Stimulated activated CD4-positive, alpha-beta T cell treated with anti-CD3 and anti-CD28 coated beads, Interleukin-1b, Interleukin-23, amount 100 ng/mL, for 48 hours (primary cell): ENCODE measurements around the gene MMP15.
"Not testable (repeated sequence)": the region's sequence is repeated elsewhere in the genome, so short reads cannot be mapped to it uniquely, and the experiment has no call there.

Source experiments
- DNase-seq: peaks from one replicate; pipeline ENCODE4 v3.0.0-alpha.2; 2020

The MMP15 gene

DNA sequence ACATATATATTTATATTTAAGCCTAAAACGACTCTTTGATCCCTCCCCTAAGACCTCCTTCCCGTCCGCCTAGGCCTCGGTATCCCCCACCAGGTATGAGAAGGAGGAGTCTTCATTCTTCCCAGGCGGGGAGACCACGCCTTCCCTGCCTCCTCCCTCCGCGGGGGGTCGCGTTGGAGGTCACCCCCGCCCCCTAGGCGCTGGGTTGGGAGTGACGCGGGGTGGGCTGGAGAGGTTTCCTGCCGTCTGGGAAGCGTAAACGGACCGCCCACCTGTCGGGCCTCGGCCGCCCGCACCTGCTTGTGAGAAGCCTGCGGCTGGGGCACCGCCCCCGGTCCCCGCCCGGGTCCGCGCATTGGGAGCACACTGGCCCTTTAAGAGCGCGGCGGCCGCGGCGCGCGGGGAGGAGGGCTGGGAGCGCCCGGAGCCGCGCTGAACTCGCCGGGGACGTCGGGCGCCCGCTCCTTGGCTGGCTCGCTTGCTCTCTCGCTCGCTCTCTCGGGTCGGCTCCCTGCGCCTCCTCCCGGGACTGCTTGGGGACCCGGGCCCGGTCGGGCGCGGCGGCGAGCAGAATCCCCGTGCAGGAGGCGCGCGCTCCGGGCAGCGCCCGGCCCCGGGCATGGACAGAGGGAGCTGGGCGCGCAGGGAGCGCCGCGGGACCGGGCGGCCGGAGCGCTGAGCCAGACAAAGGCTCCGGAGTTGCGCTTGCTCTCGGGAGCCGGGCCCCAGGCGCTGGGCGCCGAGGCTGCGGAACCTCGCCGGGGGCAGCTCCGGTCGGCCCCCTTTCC is at the start of gene MMP15:
MMP15 (plus strand) TSS at position 404 of the 788 bp plus-strand sequence. CDS start 597 bp downstream, outside the sequence.
- peak; percentile 58 for DNase-seq

DNA sequence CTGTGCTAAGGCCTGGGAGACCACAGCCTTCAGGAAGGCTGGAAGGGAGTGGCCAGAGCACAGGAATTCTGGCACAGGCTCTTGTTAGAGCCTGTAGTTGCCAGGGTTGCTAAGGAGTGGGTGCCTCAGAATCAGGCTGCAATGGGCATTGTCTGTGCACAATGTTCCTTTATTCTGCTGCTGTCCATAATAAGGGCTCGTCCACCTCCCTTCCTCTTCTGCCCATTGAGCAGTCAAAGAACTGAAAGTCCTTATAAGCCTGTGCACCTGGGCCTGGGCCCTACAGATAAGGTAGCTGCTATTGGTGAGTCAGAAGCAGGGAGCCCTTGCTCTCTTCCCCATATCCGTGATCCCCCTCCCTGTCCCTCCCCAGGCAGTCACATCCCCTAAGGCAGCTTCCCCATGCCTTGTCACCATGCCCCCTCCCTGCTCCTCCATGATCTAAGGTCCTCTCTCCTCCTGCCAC is 49.2 kb upstream of the MMP15 start:
- no peak for DNase-seq

DNA sequence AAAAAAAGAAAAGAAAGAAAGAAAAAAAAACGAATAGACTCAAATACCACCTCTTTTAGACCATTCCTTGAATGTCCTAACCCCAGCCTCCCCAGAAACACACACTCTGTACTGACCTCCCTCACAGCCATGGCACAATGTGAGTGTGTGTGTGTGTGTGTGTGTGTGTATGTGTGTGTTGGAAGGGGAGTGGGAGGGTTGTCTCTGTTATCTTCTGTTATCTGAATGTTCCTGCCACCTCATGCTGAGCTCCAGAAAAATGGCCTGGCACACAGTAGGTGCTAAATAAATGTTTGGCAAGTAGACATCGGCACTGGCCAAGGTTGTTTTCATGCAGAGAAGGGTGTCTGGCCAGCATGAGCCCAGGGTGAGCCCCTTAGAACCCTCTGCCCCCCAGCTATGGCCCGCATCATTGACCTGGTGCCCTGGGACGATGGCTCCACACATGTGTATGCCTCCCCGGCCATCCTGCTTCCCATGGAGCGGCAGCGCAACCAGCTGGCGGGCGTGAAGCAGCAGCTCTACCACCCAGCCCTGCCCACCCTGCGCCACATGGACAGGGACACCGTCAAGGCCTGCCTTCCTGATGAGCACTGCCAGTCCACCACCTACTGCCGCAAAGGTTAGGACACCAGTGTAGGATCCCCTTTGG is 48.0 kb upstream of the MMP15 start:
- DNase-seq = no peak

DNA sequence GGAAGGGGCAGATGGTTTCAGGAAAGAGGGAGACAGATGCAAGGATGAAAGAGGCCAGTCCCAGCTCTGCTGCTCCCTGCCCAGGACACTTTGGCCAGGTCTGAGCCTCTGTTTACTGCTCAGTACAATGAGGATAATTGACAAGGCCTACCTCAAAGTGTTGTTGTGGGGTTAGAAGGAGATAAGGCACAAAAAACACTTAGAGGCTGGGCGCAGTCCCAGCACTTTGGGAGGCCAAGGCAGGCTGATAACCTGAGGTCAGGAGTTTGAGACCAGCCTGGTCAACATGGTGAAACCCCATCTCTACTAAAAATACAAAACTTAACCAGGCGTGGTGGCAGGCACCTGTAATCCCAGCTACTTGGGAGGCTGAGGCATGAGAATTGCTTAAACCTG is 47.5 kb upstream of the MMP15 start:
- DNase-seq = not testable (repeated sequence)

DNA sequence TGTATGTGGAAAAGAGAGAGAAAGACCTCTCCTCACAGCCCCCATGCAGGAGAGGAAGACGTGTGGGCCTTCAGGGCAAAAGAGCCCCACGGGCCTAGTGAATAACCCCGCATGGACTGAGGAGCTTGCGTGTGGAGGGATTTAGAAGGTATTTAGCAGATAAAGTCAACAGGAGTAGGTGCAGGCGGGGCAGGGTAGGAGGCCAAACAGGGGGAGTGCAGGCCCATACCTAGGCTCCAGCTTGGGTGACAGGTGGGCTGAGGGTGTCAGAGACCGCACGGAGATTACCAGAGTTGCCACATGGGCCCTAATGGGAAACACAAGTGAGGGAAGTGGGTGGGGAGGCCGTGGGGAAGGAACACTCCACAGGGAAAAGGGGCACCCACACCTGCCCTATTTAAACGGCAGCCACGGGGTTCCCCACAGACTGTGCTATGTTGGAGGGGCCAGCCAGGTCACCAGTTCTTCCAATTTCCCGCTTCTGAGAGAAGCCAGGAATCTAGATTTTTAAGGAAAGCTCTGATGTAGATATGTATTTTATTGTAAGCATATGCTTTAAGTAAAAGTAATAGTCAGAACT is 46.5 kb upstream of the MMP15 start:
- DNase-seq = no peak

DNA sequence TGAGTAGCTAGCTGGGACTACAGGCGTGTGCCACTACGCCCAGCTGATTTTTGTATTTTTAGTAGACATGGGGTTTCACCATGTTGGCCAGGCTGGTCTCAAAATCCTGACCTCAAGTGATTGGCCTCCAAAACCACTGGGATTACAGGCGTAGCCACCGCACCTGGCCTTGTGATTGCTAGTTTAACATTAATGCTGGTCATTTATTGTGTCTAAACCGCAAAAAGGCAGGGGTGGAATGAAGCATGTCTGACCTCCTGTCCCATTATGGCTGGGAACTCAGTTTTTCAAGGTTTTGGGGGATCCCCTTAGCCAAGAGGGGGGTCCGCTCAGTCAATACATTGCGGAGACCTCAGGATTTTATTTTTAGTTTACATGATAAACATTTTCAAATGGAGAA is 43.9 kb upstream of the MMP15 start:
- no peak for DNase-seq

DNA sequence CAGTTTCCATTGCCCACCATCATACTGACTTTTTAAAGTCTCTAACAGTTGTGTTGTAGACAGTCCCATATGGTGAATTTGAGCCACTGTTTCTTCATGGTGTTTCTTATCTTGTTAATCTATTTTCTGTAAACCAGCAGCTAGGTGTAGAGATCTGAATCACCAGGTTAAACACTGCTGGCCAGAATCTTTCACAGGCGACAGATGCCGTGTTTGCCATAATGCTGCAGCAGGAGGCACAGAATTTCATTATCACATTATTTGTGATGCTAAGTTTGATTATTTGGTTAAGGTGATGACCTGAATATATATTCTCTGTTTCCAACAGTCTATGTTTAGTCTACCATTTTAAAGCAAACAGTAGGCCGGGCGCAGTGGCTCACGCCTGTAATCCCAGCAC is 43.2 kb upstream of the MMP15 start:
- no peak for DNase-seq

DNA sequence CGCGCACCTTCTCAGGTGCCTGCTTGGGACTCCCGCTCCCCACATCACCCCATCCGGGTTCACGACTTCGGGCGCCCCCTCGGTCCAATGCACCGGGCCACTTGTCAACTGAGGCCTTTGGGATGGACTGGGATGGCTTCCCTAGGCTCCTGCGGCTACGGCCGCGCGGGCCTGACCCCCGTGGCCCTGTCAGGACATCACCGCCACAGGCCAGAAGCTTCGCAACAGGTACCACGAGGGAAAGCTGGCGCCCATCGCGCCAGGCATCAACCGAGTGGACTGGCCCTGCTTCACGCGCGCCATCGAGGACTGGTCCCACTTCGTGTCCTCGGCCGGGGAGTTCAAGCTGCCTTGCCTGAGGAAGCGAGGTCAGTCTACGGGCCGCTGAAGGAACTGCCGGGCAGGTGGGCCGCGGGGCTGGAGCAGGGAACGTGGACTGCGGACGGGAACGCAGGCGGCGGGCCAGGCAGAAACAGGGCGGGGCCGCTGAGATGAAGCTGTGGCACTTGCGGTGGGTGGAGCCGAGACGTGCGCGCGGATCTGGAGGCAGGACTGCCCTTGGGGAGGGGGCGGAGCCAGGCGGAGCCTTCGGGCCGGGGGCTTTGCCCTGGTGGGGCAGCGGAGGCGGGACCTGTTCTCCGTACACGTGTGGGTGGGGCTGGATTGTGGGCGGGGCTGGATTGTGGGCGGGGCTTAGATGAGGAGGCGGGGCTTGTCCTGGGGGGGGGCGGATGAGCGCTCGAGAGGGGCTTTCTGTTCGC is 40.9 kb upstream of the MMP15 start:
- peak; percentile 95 for DNase-seq

DNA sequence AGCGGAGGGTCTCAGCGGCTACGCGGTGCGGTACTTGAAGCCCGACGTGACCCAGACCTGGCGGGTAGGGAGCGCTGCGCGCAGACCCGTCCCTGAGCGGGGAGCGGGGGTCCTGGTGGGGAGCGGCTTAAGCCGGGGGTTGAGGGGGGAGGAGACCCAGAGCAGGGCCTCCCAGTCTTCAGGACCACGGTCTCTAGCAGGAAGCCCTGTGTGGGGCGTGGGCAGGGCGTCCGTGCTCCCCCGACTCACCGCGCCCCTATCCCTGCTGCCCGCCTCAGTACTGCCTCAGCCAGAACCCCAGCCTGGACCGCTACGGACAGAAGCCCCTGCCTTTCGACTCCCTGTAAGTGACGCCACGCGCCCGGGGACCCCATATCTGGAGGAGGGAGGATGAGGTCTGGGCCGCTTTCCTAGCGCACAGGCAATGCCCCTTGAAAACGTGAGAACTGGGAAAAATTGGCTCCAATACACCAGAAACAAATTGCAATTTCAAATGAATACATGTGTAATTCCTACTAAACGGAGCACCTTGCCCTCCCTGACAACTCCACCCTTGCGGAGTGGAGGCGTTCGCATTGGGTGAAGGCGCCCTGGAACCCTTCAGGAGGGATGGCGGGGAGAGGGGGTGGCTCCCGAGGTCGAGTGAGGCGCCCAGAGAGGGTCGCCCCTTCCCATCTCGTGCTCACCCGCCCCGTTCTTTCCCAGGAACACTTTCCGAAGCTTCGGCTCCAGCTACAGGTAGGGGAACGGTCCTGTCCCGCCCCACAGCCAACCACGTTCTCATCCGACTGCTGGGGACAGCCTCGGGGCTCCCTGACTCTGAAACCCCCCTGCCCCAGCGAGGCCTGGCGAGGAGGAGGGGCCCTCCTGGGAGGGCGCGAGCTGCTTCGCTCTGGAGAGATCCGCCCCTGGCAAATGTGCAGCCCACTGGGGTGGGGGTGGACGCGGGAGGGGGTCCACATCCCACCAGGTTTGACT is 40.1 kb upstream of the MMP15 start:
- DNase-seq = no peak

DNA sequence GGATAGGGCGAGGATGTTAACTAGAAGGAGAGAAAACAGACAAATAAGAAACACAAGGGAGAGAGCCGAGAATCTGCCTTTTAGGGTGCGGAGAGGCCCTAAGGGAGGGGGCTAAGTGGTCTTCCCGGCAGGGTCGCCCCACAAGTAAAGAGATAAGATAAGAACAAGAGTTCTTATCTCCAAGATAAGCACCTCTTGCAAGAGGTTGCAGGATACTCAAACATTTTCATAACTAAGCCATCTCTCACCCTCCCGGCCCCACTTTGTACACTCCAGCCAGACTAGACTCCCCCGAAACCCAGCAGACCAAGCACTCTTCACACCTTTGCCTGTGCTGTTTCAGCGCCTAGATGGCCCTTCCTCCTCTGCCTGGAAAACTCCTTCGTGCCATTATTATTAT is 39.4 kb upstream of the MMP15 start:
- no peak for DNase-seq

DNA sequence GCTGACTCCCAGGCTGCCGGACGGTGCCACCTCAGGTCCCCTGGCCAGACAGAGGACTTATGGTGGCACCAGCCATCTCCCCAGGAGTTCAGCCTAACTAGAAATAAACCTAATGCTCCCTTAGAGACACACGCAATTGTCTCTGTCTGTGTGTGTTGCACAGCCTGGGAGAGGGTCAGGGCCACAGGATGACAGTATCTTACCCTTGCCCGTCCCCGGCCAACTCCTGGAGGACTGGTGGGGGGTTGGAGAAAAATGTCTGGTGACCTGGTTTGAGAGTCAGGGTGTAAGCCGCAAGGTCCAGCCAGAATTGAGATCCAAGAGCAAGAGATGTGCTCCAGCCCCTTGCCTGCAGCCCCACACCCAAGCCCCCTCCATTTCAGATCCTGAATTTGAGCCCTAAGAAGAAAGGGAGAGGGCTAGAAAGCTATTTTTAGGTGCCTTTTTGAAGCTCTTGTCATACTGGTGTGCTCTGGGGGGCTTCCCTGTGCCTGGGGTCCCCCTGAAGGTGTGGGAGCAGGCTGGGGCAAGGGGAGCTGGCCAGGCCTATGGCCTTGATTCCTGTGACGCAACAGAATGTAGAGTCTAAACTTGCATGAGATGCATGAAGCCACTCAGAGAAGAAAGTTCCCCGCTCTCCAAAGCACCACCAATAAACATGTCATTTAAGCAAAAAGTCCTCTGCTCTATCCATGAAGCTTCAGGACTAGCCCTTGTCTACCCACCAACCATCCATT is 37.9 kb upstream of the MMP15 start:
- no peak for DNase-seq

DNA sequence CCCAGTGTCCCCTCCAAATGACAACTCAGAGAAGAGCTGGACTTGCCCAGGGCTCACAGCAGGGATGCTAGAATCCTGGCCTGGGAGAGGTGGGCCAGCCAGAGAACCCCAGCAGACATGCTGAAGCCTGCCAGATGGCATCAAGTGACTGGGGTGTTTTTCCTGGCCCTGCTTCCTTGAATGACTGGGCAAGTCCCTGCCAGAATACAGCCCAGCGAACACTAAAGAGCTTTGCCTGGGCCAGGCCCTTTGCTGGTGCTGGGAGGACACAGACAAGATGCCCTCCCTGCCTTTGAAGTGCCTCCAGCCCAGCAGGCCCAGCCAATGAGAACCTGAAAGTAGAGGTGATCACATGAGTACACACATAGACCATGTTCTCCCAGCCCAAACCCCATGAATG is 36.6 kb upstream of the MMP15 start:
- no peak for DNase-seq

DNA sequence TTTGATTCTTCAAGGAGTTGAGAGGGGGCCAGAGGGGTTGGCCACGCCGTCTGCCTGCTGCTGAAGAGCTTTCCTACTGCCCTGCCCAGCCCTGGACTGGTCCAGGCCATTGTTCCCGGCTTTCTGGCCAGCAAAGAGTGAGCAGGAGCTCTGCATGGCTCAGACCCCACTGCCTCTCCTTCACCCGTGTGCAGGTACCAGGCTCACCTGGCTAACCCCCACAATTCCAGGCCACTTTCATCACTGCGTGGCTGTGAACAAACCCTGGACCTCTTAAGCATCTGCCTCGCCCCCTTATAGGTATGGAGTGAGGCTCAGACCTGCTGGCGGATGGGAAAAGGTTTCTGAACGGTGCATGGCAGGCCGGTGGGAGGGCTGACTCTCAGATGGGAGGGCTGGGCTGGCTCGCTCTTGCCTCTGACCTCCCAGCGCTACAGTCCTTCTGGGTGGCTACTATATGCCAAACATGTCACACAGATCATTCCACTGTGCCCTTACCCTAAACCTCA is 33.9 kb upstream of the MMP15 start:
- no peak for DNase-seq

DNA sequence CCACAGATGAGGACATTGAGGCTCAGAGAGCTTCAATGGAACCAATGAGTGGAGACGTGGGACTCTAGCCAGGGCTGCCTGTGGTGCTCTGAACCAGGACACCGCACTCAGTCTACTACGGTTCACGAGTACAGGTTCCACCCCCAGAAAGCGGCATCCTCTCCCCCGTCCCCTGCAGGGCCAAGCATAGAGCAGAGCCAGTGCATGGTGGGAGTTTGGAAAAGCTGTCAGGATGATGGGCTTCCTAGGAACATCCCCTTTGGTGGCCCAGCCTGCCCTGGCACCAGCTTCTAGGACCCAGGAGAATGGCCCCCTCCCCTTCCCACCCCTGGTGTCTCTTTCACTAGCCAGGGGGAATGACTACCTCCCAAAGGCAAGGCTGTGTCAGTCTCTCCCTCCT is 33.5 kb upstream of the MMP15 start:
- no peak for DNase-seq

DNA sequence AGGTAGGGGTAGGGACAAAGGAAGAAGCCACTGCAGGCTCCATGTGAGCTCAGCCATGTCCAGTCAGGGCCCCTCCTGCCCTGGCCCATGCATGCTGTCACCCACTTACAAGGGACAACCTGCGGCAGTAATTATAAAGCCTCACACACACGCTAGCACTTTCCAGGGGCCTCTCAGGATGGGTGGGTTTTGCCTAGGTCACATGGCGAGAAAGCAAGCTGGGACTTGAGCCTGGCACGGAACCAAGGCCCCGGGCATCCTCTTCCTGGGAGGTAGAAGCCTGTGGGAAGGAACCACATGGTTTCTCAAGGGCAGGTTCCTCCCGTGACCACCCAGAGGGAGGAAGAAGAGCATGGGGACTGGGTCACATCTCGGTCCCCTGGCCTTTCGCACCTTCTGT is 32.1 kb upstream of the MMP15 start:
- DNase-seq = no peak

DNA sequence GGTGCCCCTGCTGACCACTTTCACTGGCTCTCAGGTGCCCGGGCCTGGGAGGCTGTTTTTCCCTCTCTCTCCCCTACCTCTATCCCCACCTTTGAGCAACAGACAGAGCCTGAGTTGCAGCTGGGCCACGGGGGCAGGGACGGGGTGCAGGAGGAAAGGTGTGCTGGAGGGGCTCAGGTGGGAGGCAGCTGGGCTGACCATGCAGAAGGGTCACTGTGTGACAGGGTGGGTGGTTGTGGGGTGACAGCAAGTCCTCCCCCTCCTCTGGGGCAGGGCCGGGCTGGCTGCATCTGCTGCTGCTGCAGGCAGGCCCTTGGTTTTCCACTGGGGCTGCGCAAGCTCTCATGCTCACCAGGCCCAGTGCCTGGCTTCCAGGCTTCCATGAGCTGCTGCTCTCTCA is 31.7 kb upstream of the MMP15 start:
- no peak for DNase-seq

DNA sequence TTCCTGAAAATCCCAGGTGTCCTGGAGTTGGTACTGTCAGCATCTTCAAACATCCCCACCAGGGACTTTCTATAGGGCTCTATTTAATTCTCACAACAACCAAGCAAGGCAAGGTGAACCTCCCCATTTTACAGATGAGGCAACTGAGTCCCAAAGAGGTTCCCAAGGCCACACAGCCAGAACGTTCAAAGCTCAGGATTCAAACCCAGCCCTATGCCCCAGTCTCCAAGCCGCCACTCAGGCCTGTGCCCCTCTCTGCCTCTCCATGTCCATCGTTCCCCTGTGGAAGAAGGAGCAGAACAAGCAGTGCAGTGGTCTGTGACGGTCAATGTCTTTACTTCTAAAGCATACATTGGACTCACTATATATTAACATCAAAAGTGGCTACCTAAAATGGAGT is 31.2 kb upstream of the MMP15 start:
- no peak for DNase-seq

DNA sequence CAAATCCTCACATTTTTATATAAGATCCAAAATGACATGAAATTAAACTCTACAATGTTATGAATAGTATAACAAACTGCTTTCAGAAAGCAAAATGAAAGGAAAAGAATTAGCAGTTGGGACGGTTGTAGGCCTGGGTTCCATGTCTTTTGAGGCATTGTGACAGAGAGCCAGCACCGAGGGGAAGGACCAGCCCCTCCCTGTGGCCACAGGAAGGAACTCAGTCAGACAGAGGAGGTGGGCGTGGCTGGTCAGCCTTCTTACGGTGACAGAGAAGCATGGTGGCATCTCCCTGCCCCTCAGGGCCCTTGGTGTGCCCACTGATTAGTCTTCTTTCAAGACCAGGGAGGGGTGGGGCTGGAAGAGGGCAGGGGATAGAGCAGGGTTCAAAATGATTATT is 30.8 kb upstream of the MMP15 start:
- no peak for DNase-seq

DNA sequence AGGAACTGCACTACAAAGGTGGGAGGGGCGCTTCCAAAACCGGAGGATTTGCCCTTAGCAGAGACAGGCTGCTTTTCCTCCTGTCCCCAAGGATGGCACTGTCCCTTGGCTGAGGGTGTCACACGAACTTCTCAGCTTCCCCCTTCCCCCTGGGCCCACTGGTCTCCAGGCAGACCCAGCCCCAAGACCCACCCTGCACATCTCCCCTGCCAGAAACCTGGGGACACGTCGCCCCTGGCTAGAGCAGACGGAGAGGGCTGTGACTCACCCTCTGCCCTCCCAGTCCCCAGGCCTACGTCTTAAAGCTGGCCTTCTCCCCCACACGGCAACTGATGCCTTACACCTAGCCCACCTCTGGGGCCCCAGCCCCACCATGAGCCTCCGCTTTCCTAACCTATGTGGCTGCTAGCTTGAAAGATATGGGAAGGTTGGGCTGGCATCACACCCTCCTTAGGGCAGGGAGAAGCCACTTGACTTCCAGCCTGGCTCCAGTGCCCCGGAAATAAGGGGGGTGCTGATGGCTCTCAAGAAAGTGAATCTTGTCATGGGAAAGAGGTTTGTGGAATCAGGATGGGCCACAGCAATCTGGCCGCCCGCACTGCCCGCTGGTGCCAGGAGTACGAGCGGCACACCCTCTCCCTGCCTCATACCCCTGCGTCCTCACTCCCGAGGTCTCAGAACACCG is 29.7 kb upstream of the MMP15 start:
- DNase-seq = no peak

DNA sequence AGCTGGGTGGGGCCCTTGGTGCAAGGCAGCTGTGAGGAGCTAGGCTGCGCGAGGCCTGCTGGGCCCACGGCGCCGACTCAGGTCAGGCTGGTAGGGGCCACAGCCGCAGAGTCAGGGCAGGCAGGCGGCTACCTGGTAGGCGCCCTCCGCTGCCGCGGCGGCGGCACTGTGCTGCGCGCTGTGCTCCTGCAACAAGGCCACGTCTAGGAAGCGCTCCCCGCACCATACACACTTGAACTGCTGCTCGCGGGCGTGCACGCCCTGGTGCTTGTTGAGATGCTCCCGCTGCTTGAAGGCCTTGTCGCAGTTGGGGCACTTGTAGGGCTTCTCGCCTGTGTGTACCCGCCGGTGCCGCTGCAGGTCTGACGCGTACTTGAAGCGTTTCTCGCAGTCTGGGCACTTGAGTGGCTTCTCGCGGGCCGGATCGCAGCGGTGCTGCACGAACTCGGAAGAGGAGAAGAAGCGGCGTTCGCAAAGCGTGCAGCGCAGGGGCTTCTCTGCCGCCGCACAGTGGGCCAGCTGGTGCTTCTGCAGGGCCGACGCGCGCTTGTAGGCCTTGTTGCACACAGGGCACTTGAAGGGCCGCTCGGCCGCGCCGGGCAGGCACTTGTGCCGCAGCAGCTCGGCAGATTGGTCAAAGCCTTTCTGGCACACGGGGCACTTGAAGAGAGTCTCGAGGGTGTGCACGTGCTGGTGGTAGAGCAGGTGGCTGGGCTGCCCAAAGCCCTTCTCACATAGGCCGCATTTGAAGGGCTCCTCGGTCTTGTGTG is 29.0 kb upstream of the MMP15 start:
- DNase-seq = no peak
